HuH-7.5 (cell line): Measurements from ENCODE around the gene ANGPT4.
"Not testable (repeated sequence)": the region's sequence is repeated elsewhere in the genome, so short reads cannot be mapped to it uniquely, and the experiment has no call there.

Experiments
- DNase-seq: peaks from one replicate; pipeline ENCODE4 v3.0.0; 2011; ENCODE audit warnings: low spot score

ANGPT4 gene

DNA sequence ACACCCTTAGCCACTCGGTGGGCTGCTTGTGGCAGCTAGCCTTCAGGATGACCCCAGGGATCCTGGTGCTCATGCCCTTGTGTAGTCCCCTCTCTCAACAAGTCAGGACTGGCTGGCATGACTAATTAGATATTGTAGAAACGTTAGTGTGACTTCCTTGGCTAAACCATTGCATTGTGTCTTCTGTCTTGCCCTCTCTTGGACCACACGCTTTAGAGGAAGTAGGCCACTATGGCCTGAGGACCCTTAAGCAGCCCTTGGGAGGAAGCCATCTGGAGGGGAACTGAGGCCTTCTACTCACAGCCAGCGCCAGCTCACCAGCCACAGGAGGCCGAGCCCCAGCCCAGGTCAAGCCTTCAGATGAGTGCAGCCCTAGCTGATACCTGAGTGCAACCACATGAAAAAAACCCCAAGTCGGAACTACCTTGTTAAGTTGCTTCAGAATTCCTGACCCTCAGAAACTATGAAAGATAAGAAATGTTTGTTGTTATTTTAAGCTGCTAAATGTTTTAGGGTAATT, 10.1 kb downstream of the ANGPT4 start:
- no peak for DNase-seq

GRCh38 chr20:905396-905961, 10.7 kb downstream of the ANGPT4 start:
- DNase-seq: no peak

DNA sequence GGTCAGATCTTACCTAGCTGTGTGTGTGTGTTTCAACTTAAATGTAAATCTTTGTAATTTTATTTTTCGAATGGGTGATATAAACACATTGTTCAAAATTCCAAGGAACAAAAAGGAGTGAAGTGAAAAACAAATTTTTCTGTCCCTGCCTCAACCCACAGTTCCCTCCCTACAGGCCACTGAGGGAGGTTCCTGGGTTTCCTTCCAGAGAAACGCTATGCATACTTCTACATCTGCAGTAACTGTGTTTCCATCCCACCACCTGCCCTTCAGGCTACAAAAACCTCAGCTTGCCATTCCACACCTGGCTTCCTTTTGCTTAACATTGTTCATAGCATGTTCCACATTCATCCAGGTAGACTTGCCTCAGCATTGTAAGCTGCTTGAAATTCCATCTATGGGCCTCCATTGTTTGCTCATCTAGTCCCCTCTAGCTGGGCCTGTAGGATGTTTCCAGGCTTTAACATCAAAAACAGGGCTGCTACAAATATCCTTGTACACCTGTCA, 12.0 kb downstream of the ANGPT4 start:
- DNase-seq: no peak

GRCh38 chr20:897436-897835, 18.7 kb downstream of the ANGPT4 start:
- not testable (repeated sequence) for DNase-seq

DNA sequence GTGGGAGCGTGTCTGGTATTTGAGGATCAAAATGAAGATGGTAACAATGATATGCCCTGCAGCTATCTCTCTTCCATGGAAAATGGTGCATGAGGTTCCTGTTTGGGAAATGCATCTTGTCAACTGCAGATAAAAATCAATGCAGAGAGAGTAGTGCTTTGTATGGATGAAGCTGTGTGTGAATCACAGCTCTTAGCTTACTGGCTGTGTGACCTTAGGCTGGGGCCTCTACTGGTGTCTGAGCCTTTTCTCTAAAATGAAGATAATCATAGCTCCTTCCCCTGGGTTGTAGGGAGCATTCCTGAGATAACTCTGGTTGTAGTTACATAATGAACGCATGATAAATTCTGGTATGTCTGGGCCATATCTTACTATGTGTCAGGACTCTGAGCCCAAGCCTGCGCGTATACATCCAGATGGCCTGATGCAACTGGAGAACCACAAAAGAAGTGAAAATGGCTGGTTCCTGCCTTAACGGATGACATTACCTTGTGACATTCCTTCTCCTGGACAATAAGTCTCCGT, 19.6 kb downstream of the ANGPT4 start:
- DNase-seq: no peak

GRCh38 chr20:892371-892770, 23.8 kb downstream of the ANGPT4 start:
- DNase-seq: not testable (repeated sequence)

DNA sequence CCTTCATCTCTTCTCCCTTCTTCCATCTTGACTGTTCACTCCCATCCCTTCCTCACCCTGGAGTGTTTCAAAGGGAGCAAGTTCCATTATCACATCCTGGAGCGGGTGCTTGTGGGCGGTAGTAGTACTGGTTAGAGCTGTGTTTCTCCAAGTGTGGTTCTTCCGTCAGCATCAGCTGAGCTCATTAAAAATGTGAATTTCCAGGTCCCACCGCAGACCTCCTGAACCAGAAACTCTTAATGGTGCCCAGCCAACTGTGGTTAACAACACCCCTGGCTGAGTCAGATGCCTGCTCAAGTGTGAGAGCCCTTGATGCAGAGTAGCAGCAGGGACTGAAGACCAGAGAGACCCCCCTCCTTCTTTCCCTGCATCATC, 24.4 kb downstream of the ANGPT4 start:
- no peak for DNase-seq

GRCh38 chr20:891058-891705, 25.0 kb downstream of the ANGPT4 start:
- no peak for DNase-seq

GRCh38 chr20:890666-891057, 25.5 kb downstream of the ANGPT4 start:
- DNase-seq: no peak

DNA sequence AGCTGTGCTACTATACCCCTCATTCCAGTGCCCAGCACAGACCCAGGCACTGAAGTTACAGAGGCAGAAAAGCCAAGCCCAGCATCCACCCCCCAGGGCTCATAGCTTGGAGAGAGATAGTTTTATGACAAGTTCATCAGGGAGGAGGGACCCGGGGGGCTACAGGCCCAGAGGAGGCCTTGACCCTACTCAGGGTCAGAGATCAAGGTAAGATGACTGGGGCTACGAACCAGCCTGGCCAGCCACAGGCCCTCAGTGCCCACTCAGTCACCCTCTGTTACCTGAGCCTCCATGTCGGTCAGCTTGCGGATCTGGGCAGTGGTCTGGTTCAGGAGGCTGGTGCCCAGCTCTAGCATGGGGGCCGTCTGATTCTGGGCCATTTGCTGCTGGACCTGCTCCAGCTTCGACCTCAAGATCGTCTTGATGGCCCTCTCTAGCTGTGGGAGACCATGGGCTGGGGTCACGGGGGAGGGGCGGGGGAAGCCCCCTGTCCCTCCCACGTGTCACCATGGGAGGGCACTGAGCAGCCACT, 26.1 kb downstream of the ANGPT4 start:
- DNase-seq: no peak

- no peak for DNase-seq
Measured at GRCh38 chr20:889106-889505, 27.0 kb downstream of the ANGPT4 start.

GRCh38 chr20:888057-888456, 28.1 kb downstream of the ANGPT4 start:
- no peak for DNase-seq

GRCh38 chr20:887137-887536, 29.0 kb downstream of the ANGPT4 start:
- no peak for DNase-seq

- no peak for DNase-seq
Measured at GRCh38 chr20:884983-885952, 30.9 kb downstream of the ANGPT4 start.

- no peak for DNase-seq
Measured at GRCh38 chr20:881783-882144, 34.4 kb downstream of the ANGPT4 start.

- no peak for DNase-seq
Measured at GRCh38 chr20:881051-881782, 34.9 kb downstream of the ANGPT4 start.

GRCh38 chr20:879626-880025, 36.5 kb downstream of the ANGPT4 start:
- DNase-seq: no peak

DNA sequence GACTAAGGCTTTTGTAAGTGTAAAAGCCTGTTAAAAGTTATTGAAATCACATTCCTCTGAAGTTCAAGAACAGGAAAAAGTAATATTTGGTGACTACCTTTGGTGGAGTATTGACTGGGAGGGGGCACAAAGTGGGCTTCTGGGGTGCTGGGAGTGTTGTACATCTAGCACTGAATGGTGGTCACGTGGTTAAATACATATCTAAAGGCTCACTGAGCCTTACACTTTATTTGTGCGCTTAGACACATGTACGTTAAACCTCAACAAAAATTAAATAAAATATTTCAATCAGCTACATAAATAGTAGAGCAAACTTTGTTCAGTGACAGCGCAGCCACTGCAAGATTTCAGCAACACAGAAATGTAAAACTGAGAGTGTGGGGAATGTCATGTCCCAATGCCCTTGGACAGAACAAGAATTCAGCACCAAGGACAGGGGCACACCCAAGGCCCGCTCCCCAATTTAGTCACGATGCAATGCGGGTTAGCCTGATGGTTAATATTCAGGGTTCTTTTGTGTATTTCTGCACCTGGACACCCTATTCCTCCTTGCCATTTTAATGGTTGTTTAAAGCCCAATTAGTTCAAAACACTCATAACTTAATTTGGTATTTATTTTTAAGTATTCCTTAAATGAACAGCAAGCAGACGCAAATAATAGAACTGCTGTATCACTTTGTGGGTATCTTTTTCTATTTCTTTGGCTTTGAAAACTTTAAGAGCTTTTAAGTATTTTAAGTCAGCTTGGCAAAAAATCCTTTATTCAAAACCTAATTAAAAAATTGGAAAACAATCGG, 37.4 kb downstream of the ANGPT4 start:
- DNase-seq: peak; percentile 62

- DNase-seq: no peak
Measured at GRCh38 chr20:877814-878213, 38.3 kb downstream of the ANGPT4 start.

DNA sequence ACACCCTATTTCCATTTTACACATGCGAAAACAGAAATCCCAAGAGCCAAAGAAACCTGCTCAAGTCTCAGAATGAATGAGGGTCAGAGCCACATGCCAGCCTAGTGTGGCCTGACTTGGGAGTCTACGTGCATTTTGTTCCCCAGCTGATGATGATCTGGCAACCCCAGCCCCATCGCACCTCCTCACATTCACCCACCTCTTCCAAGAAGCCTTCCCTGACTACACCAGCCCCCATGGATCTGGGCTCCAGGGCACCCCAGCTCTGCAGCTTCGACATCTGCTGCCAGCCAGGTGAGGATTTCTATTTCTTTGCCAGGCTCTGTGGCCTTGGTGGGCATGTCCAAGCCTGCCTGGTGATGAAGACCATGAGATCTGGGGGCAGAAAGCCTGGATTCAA, 41.0 kb downstream of the ANGPT4 start:
- DNase-seq: no peak
